Peyer's patch (tissue), 4 donors: ENCODE results near the gene SLC30A2.

ENCODE experiments used
- POLR2A ChIP-seq, 2 donors: fragments of 450-650 bp; IDR thresholded peaks; one replicate each; pipeline ENCODE4 v1.5.1; 2017; ENCODE audit warnings: antibody characterized with exemption in 2 of 2, mild to moderate bottlenecking in 2 of 2, moderate library complexity in 2 of 2
- TF ChIP-seq, protein P1 (sequence below), 6 experiments: fragments of 450-650 bp in 4 of 6; fragments of 200-600 bp in 2 of 6; sonication (generic) in 1 of 6; IDR thresholded peaks; one replicate each; pipeline ENCODE4 v1.5.1; 2017 to 2019; ENCODE audit warnings: antibody characterized with exemption in 6 of 6, mild to moderate bottlenecking in 3 of 6, moderate library complexity in 1 of 6

DNA sequence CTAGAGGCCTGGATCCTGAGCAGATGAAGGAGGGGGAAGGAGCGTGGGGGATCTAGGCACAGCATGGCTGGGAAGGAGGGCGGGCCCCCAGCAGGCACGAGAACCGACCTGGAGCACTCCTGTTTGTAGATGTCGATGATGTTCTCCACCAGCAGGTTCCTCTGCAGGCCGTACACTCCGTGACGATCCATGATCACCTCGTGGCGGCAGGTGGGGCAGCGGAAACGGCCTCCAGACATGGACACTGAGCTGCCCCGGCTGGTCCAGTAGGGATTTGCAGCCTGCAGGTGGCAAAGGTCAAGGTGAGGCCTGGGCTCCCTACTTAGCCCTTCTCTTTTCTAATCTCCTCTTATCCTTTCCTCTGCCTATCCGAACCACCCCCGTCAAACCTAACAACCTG lies 20.2 kb upstream of the SLC30A2 start:
- TF ChIP-seq, protein P1, sequence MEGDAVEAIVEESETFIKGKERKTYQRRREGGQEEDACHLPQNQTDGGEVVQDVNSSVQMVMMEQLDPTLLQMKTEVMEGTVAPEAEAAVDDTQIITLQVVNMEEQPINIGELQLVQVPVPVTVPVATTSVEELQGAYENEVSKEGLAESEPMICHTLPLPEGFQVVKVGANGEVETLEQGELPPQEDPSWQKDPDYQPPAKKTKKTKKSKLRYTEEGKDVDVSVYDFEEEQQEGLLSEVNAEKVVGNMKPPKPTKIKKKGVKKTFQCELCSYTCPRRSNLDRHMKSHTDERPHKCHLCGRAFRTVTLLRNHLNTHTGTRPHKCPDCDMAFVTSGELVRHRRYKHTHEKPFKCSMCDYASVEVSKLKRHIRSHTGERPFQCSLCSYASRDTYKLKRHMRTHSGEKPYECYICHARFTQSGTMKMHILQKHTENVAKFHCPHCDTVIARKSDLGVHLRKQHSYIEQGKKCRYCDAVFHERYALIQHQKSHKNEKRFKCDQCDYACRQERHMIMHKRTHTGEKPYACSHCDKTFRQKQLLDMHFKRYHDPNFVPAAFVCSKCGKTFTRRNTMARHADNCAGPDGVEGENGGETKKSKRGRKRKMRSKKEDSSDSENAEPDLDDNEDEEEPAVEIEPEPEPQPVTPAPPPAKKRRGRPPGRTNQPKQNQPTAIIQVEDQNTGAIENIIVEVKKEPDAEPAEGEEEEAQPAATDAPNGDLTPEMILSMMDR (IDR thresholded peaks at IDR 0.05): no peak
- TF ChIP-seq POLR2A (IDR thresholded peaks at IDR 0.05): no peak
